SK-N-MC (cell line): ENCODE data around the gene PACS1.

Source experiments
- EZH2 ChIP-seq: fragments of 200-600 bp; sonication (generic); IDR thresholded peaks from one replicate; pipeline ENCODE4 v1.6.1; 2017; ENCODE audit warnings: antibody characterized with exemption
- POLR2AphosphoS5 ChIP-seq: IDR thresholded peaks from 2 replicates; pipeline ENCODE4 v1.6.1; 2012; ENCODE audit warnings: mild to moderate bottlenecking, low read depth, low read length, borderline replicate concordance

- no peak; the same call in 1 of the 2 replicates for TF ChIP-seq POLR2AphosphoS5
- no peak for TF ChIP-seq EZH2
These were observed 13.6 kb upstream of the PACS1 start for GRCh38 chr11:66056501-66056900.
